ENCODE data around the gene MLIP. TPM values are rescaled to one million over a fixed set of nuclear protein-coding genes. Genes with fewer than 3 reads are reported as not detected.

Gene MLIP
- total and polyA plus RNA-seq, 2 of the 8 experiments (the other 6 are each of a cell fraction or from before 2014, with no cell fraction given), result not detected

DNA sequence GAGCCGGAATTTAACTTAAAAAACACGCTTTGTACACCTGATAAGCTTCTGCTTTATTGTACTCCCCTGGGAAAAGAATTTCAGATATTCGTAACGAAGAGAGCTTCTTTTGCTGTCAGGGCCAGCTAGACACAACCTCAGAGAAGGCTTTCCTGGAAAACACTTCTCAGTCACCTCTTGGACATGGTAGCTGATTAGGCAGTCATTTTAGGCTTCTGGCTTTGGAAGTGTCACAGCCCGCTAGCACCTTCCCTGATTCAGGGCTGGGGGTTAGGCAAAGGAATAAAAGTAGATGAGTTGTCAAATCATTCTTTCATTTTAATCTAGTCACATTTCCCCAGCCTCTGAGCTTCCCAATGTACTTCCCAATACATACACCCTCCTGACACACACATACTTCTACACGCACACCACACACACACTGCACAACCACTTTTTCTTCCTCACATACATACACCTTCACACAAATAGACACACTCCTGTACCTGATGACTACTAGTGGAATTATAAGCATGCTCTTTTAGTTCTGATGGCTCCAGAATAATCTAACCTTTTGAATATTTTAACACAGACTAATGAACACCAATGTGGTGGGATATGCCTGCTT is 162.1 kb downstream of the MLIP start:
- H3K9me3 ChIP-seq (ENCODE audit: insufficient read depth in 2 of 2, low read depth in 1 of 2, low read length in 1 of 2), result no peaks in the 10 kb centered on the region
- no peaks in the 10 kb centered on the region for H3K27me3 ChIP-seq (replicated peaks in 1 of 4; ENCODE audit: control insufficient read depth in 3 of 4, extremely low read depth in 1 of 4, insufficient read depth in 3 of 4, low read length in 3 of 4)
- H3K4me3 ChIP-seq (ENCODE audit: extremely low read depth in 1 of 4, insufficient read depth in 2 of 4, low read depth in 3 of 4, low read length in 4 of 4), result no peak overlapping the region
- no peaks in the 10 kb centered on the region for H4K20me1 ChIP-seq (replicated peaks in 1 of 2; ENCODE audit: control insufficient read depth in 1 of 2, insufficient read depth in 2 of 2, low read length in 2 of 2)
- no peak for FAIRE-seq
- no peak overlapping the region for H2BK20ac ChIP-seq (ENCODE audit: low read length)
- no peaks in the 10 kb centered on the region for H3K79me1 ChIP-seq (ENCODE audit: low read depth, low read length)
- H3K23me2 ChIP-seq (ENCODE audit: low read depth, low read length), result no peaks in the 10 kb centered on the region; the same call in 1 of the 2 replicates
- H3K4me1 ChIP-seq (replicated peaks in 1 of 4; ENCODE audit: control insufficient read depth in 3 of 4, insufficient read depth in 4 of 4, low read length in 3 of 4), result no peaks in the 10 kb centered on the region
- no peak overlapping the region for H3K4ac ChIP-seq (replicated peaks; ENCODE audit: insufficient read length, low read depth, low read length)
- no peak for TF ChIP-seq TAF1 (IDR thresholded peaks at IDR 0.05; ENCODE audit: low read depth, low read length)
- TF ChIP-seq FOSL1 (IDR thresholded peaks at IDR 0.05; ENCODE audit: insufficient read depth, low read depth, low read length), result no peak
- no peak for TF ChIP-seq RFX5 (IDR thresholded peaks at IDR 0.05; ENCODE audit: borderline replicate concordance, low read depth, low read length)
- no peak for TF ChIP-seq POLR2A (IDR thresholded peaks at IDR 0.05; ENCODE audit: control extremely low read depth in 1 of 2, low read depth in 2 of 2, low read length in 2 of 2)
- no peak for TF ChIP-seq KDM5A (IDR thresholded peaks at IDR 0.05; ENCODE audit: low read length)
- TF ChIP-seq SIN3A (conservative IDR thresholded peaks at IDR 0.05 in 1 of 2, IDR thresholded peaks at IDR 0.05 in 1 of 2; ENCODE audit: low read depth in 1 of 2, low read length in 2 of 2), result no peak
- no peak for TF ChIP-seq HDAC2 (IDR thresholded peaks at IDR 0.05; ENCODE audit: borderline replicate concordance in 1 of 2, low read depth in 2 of 2, low read length in 2 of 2)
- TF ChIP-seq, protein P1, sequence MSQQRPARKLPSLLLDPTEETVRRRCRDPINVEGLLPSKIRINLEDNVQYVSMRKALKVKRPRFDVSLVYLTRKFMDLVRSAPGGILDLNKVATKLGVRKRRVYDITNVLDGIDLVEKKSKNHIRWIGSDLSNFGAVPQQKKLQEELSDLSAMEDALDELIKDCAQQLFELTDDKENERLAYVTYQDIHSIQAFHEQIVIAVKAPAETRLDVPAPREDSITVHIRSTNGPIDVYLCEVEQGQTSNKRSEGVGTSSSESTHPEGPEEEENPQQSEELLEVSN (IDR thresholded peaks at IDR 0.05), result no peak
- no peak for TF ChIP-seq RXRA (IDR thresholded peaks at IDR 0.05; ENCODE audit: insufficient read depth, low read depth, low read length)
- POLR2A ChIA-PET (ENCODE audit: partially characterized antibody), result no interaction called here
- no peak overlapping the region for H4K91ac ChIP-seq (replicated peaks; ENCODE audit: insufficient read length, low read length)
- no peak overlapping the region for H3K27ac ChIP-seq (ENCODE audit: low read depth, low read length)
- no peak overlapping the region for H3K9ac ChIP-seq (replicated peaks in 1 of 4; ENCODE audit: extremely low read depth in 1 of 4, low read depth in 3 of 4, low read length in 3 of 4)
- H3K4me2 ChIP-seq (ENCODE audit: insufficient read depth in 1 of 2, low read depth in 2 of 2, low read length in 2 of 2), result no peak overlapping the region
- DNase-seq (ENCODE audit: low read depth in 1 of 2, low spot score in 2 of 2), result no peak
- no peaks in the 10 kb centered on the region for H3K36me3 ChIP-seq (ENCODE audit: control insufficient read depth in 2 of 4, insufficient read depth in 4 of 4, low read length in 3 of 4)
- WGBS, 2 experiments (ENCODE audit: extremely low coverage in 1 of 2, insufficient coverage in 1 of 2, insufficient read length in 1 of 2, insufficient replicate concordance in 2 of 2, low coverage in 1 of 2, low lambda C conversion rate in 2 of 2, missing lambda C conversion rate in 1 of 2), result 91 to 100% methylated on average over 1 to 6 of the region's 6 CpGs
- H2BK12ac ChIP-seq (ENCODE audit: low read depth, low read length), result no peak overlapping the region
- no peak overlapping the region for H2BK120ac ChIP-seq (replicated peaks; ENCODE audit: low read depth, low read length)
- H2AFZ ChIP-seq (ENCODE audit: low read length), result no peak overlapping the region
- no peak overlapping the region for H3K14ac ChIP-seq (ENCODE audit: insufficient read length)
- H3K23ac ChIP-seq (ENCODE audit: insufficient read length), result no peak overlapping the region
- H4K5ac ChIP-seq (ENCODE audit: insufficient read length, low read depth, low read length), result no peak overlapping the region
- no peak overlapping the region for H4K8ac ChIP-seq (ENCODE audit: extremely low read depth, insufficient read depth, low read length)
- no peak overlapping the region for H2BK15ac ChIP-seq (ENCODE audit: low read length)
- H3K79me2 ChIP-seq (ENCODE audit: control insufficient read depth in 1 of 2, insufficient read depth in 2 of 2, low read length in 2 of 2), result no peaks in the 10 kb centered on the region
- no peak overlapping the region for H3K18ac ChIP-seq (ENCODE audit: extremely low read depth, low read length)
- no peak overlapping the region for H3K56ac ChIP-seq (replicated peaks; ENCODE audit: insufficient read length, low read depth, low read length)
- H2BK5ac ChIP-seq (ENCODE audit: low read depth, low read length), result no peak overlapping the region
- CTCF ChIA-PET (ENCODE audit: partially characterized antibody), result interaction anchor here (0.6 to 2.2 kb wide), 6 partner anchors 9 to 539 kb away, joined by 3 to 20 read pairs (median 3); no protein-coding TSS in a partner anchor
- H2AK5ac ChIP-seq (ENCODE audit: low read depth, low read length), result no peak overlapping the region
